GM23338 (cell line): ENCODE data around the gene PPM1F. TPM values are rescaled to one million over a fixed set of nuclear protein-coding genes. Genes with fewer than 3 reads are reported as not detected.
A peak's percentile ranks its signal among the peaks of the same experiment; 100 is the strongest.
"Not testable (repeated sequence)": the region's sequence is repeated elsewhere in the genome, so short reads cannot be mapped to it uniquely, and the experiment has no call there.

Experiments
- ATAC-seq: fragments of 200-7000 bp; cut with Tn5 transposase; 3 replicates; pipeline ENCODE4 v1.9.1; 2020
- DNase-seq: peaks from one replicate; pipeline ENCODE4 v3.0.0-alpha.2; 2015; ENCODE audit warnings: low spot score
- H2AFZ ChIP-seq: fragments of 200-600 bp; sonication (generic); 2 replicates; pipeline ENCODE4 v1.8.0; 2016; ENCODE audit warnings: antibody characterized with exemption, mild to moderate bottlenecking, moderate library complexity
- H3F3A ChIP-seq: fragments of 200-600 bp; sonication (generic); replicated peaks from 2 replicates; pipeline ENCODE4 v1.8.0; 2017; ENCODE audit warnings: antibody characterized with exemption, mixed run types, low read depth
- H3K27ac ChIP-seq: fragments of 200-600 bp; sonication (generic); 2 replicates; pipeline ENCODE4 v1.6.1; 2016; ENCODE audit warnings: low read depth
- H3K27me3 ChIP-seq: fragments of 200-600 bp; sonication (generic); 2 replicates; pipeline ENCODE4 v1.8.0; 2016; ENCODE audit warnings: mild to moderate bottlenecking, mixed run types, moderate library complexity; ENCODE audit not compliant: insufficient read depth
- H3K36me3 ChIP-seq: fragments of 200-600 bp; sonication (generic); 2 replicates; pipeline ENCODE4 v1.8.0; 2016; ENCODE audit warnings: mild to moderate bottlenecking; ENCODE audit not compliant: insufficient read depth
- H3K4me1 ChIP-seq: fragments of 200-600 bp; sonication (generic); 2 replicates; pipeline ENCODE4 v1.8.0; 2016; ENCODE audit warnings: mild to moderate bottlenecking, moderate library complexity; ENCODE audit not compliant: insufficient read depth
- H3K4me2 ChIP-seq: fragments of 200-600 bp; sonication (generic); 2 replicates; pipeline ENCODE4 v1.7.1; 2017; ENCODE audit warnings: mixed run types
- H3K4me3 ChIP-seq: fragments of 200-600 bp; sonication (generic); 2 replicates; pipeline ENCODE4 v1.6.1; 2016; ENCODE audit warnings: mixed run types
- H3K79me2 ChIP-seq: fragments of 200-600 bp; sonication (generic); replicated peaks from 2 replicates; pipeline ENCODE4 v1.8.0; 2017; ENCODE audit warnings: mild to moderate bottlenecking; ENCODE audit not compliant: insufficient read depth
- H3K9me2 ChIP-seq: fragments of 200-600 bp; sonication (generic); 2 replicates; pipeline ENCODE4 v1.8.0; 2017; ENCODE audit not compliant: insufficient read depth
- H4K20me1 ChIP-seq: fragments of 200-600 bp; sonication (generic); replicated peaks from 2 replicates; pipeline ENCODE4 v1.8.0; 2017; ENCODE audit warnings: mild to moderate bottlenecking; ENCODE audit not compliant: insufficient read depth
- H3K27ac Mint-ChIP-seq: 2 replicates; pipeline ENCODE4 v1.8.0; 2020; ENCODE audit warnings: inconsistent platforms, mild to moderate bottlenecking, moderate library complexity, mixed read lengths
- H3K27me3 Mint-ChIP-seq: 3 replicates; pipeline ENCODE4 v1.8.0; 2022; ENCODE audit warnings: low read depth, mild to moderate bottlenecking, moderate library complexity, mixed read lengths, inconsistent platforms; ENCODE audit not compliant: insufficient read depth, poor library complexity
- H3K36me3 Mint-ChIP-seq: 3 replicates; pipeline ENCODE4 v1.8.0; 2021; ENCODE audit warnings: low read depth, mild to moderate bottlenecking, inconsistent platforms, moderate library complexity, mixed read lengths
- H3K4me1 Mint-ChIP-seq: 3 replicates; pipeline ENCODE4 v1.8.0; 2020; ENCODE audit warnings: mild to moderate bottlenecking, inconsistent platforms, mixed read lengths
- H3K4me3 Mint-ChIP-seq: 3 replicates; pipeline ENCODE4 v1.8.0; 2021; ENCODE audit warnings: moderate library complexity, mild to moderate bottlenecking, inconsistent platforms, mixed read lengths
- H3K9me3 Mint-ChIP-seq: 3 replicates; pipeline ENCODE4 v1.8.0; 2020; ENCODE audit warnings: moderate library complexity, mild to moderate bottlenecking, inconsistent platforms, mixed read lengths
- NANOG ChIP-seq: IDR thresholded peaks from 2 replicates; pipeline ENCODE4 v1.6.1; 2016; ENCODE audit warnings: antibody characterized with exemption, borderline replicate concordance
- ZNF462 ChIP-seq: fragments of 250-450 bp; sonication (Bioruptor Pico); IDR thresholded peaks from 2 replicates; pipeline ENCODE4 v1.5.0; 2020; ENCODE audit warnings: mild to moderate bottlenecking, moderate library complexity
- polyA plus RNA-seq: library from polyadenylated mRNA; unstranded; fragments of >200 nt; fragmentation: Nextera tagmentation; extraction: Ambion mirVana; gene quantifications from 2 replicates; pipeline ENCODE4 v1.2.1, GENCODE V29; 2016
- total RNA-seq: library from RNA; depleted of rRNA; stranded (reverse); fragments of >200 nt; shearing (Covaris generic); gene quantifications from 2 replicates; pipeline ENCODE4 v1.2.3, GENCODE V29; 2014

The PPM1F gene
- total and polyA plus RNA-seq, 2 experiments from 2014 or later = 7.1 to 29.3 TPM

- no peak for TF ChIP-seq ZNF462 (CRISPR knock-in tag)
- TF ChIP-seq NANOG = no peak
Measured at GRCh38 chr22:21940521-21940920, 12.1 kb downstream of the PPM1F start (continued).

- not testable (repeated sequence) for H3F3A ChIP-seq, H3K27ac ChIP-seq, H3K9me2 ChIP-seq, H2AFZ ChIP-seq, H3K79me2 ChIP-seq, H3K4me3 ChIP-seq, H3K36me3 ChIP-seq, H3K27me3 ChIP-seq, H4K20me1 ChIP-seq, H3K4me2 ChIP-seq, DNase-seq, H3K27ac Mint-ChIP-seq, H3K9me3 Mint-ChIP-seq, ATAC-seq, H3K4me1 ChIP-seq, H3K4me3 Mint-ChIP-seq
- H3K36me3 Mint-ChIP-seq = peaks cover 11% of the 10 kb centered on the region
- H3K4me1 Mint-ChIP-seq = peaks cover 23% of the 10 kb centered on the region
- peaks cover 14% of the 10 kb centered on the region for H3K27me3 Mint-ChIP-seq
Measured at GRCh38 chr22:21939935-21940334, 12.7 kb downstream of the PPM1F start.

- Histone ChIP-seq H3K36me3 (no peaks in the 10 kb centered on the region), H3K9me2 (no peaks in the 10 kb centered on the region), H4K20me1 (peaks cover 3% of the 10 kb centered on the region; the same call in 1 of the 2 replicates), H3F3A (no peaks in the 10 kb centered on the region), H2AFZ (no peak overlapping the region), H3K27ac (no peak overlapping the region), H3K27me3 (no peaks in the 10 kb centered on the region), H3K79me2 (no peaks in the 10 kb centered on the region), H3K4me1 (no peaks in the 10 kb centered on the region; the same call in 1 of the 2 replicates), H3K4me3 (no peak overlapping the region), H3K4me2 (no peak overlapping the region)
- Mint-ChIP-seq H3K9me3 (no peaks in the 10 kb centered on the region), H3K4me3 (peak overlapping the region; percentile 84; the same call in 2 of the 3 replicates), H3K27me3 (peaks cover 14% of the 10 kb centered on the region), H3K27ac (no peak overlapping the region), H3K36me3 (peaks cover 10% of the 10 kb centered on the region), H3K4me1 (peaks cover 23% of the 10 kb centered on the region)
- no peak for DNase-seq
- TF ChIP-seq NANOG = no peak
- ATAC-seq = no peak
Measured at GRCh38 chr22:21939461-21939913, 13.2 kb downstream of the PPM1F start.
